Fibroblast of lung (primary cell): ENCODE measurements around the gene BEND7.

Experiments
- EZH2 ChIP-seq: IDR thresholded peaks from 2 replicates; pipeline ENCODE4 v1.5.1; 2012; ENCODE audit warnings: low read length, control low read depth, mild to moderate bottlenecking; ENCODE audit errors: missing control alignments
- TF ChIP-seq, protein P1 (sequence below), 2 donors: IDR thresholded peaks in 1 of 2; conservative IDR thresholded peaks in 1 of 2; 1 replicate in 1 of 2; 2 replicates in 1 of 2; pipeline ENCODE4 v1.5.1; 2011 to 2012; ENCODE audit warnings: low read length in 2 of 2, control low read depth in 1 of 2, inconsistent platforms in 1 of 2, low read depth in 1 of 2, mild to moderate bottlenecking in 1 of 2

- TF ChIP-seq, protein P1, sequence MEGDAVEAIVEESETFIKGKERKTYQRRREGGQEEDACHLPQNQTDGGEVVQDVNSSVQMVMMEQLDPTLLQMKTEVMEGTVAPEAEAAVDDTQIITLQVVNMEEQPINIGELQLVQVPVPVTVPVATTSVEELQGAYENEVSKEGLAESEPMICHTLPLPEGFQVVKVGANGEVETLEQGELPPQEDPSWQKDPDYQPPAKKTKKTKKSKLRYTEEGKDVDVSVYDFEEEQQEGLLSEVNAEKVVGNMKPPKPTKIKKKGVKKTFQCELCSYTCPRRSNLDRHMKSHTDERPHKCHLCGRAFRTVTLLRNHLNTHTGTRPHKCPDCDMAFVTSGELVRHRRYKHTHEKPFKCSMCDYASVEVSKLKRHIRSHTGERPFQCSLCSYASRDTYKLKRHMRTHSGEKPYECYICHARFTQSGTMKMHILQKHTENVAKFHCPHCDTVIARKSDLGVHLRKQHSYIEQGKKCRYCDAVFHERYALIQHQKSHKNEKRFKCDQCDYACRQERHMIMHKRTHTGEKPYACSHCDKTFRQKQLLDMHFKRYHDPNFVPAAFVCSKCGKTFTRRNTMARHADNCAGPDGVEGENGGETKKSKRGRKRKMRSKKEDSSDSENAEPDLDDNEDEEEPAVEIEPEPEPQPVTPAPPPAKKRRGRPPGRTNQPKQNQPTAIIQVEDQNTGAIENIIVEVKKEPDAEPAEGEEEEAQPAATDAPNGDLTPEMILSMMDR (conservative IDR thresholded peaks at IDR 0.05 in 1 of 2, IDR thresholded peaks at IDR 0.05 in 1 of 2; ENCODE audit: low read depth in 1 of 2, low read length in 2 of 2): no peak
- no peak for TF ChIP-seq EZH2
Observed at GRCh38 chr10:13517675-13518074, 11.1 kb downstream of the BEND7 start.
